ENCODE results near the gene PWWP2B.

GRCh38 chr10:132407243-132407746, 10.3 kb downstream of the PWWP2B start:
- TF ChIP-seq CTCF (IDR thresholded peaks at IDR 0.05; ENCODE audit: low read depth, low read length): no peak
- TF ChIP-seq EZH2phosphoT487 (IDR thresholded peaks at IDR 0.05; ENCODE audit: low read depth): no peak
